ENCODE results near the gene PRDX4. TPM values are rescaled to one million over a fixed set of nuclear protein-coding genes. Genes with fewer than 3 reads are reported as not detected.
"Not testable (repeated sequence)": the region's sequence is repeated elsewhere in the genome, so short reads cannot be mapped to it uniquely, and the experiment has no call there.

Gene PRDX4
- total RNA-seq, result 100 to 1,000 TPM; 100 to 118 (median 112) TPM

- peak; percentile 69 for DNase-seq
- peak within 1 kb of the TSS; percentile 86 for H3K4me3 Mint-ChIP-seq
- no peaks in the 10 kb centered on the region for H3K9me3 Mint-ChIP-seq
- H3K27me3 Mint-ChIP-seq (ENCODE audit: low read depth), result no peaks in the 10 kb centered on the region
- ATAC-seq, result peak; percentile 70 to 76
- peaks cover 22% of the 10 kb centered on the region for H3K4me1 Mint-ChIP-seq (ENCODE audit: low read depth)
- peaks cover 3% of the 10 kb centered on the region for H3K36me3 Mint-ChIP-seq (ENCODE audit: insufficient read depth)
Observed at GRCh38 chrX:23667239-23668177, at the start of gene PRDX4. PRDX4 (plus strand) TSS chrX:23667493; CDS start chrX:23667571, 78 bp downstream.

GRCh38 chrX:23621621-23622265 lies 45.5 kb upstream of the PRDX4 start:
- DNase-seq (no peak), ATAC-seq (no peak)
- Mint-ChIP-seq H3K36me3 (ENCODE audit: insufficient read depth) (no peaks in the 10 kb centered on the region), H3K9me3 (no peaks in the 10 kb centered on the region), H3K4me1 (ENCODE audit: low read depth) (no peaks in the 10 kb centered on the region), H3K27me3 (ENCODE audit: low read depth) (peaks cover 3% of the 10 kb centered on the region), H3K4me3 (no peak overlapping the region)

- peaks cover 3% of the 10 kb centered on the region for H3K27me3 Mint-ChIP-seq (ENCODE audit: low read depth)
- DNase-seq (no peak), ATAC-seq (no peak)
- H3K4me1 Mint-ChIP-seq (ENCODE audit: low read depth), result no peaks in the 10 kb centered on the region
- H3K36me3 Mint-ChIP-seq (ENCODE audit: insufficient read depth), result no peaks in the 10 kb centered on the region
- no peaks in the 10 kb centered on the region for H3K9me3 Mint-ChIP-seq
- H3K4me3 Mint-ChIP-seq, result no peak overlapping the region
Observed at GRCh38 chrX:23623797-23624196, 43.5 kb upstream of the PRDX4 start.

- ATAC-seq (no peak), DNase-seq (no peak)
- Mint-ChIP-seq H3K4me1 (ENCODE audit: low read depth) (no peaks in the 10 kb centered on the region), H3K9me3 (no peaks in the 10 kb centered on the region), H3K27me3 (ENCODE audit: low read depth) (peaks cover 4% of the 10 kb centered on the region), H3K4me3 (no peak overlapping the region), H3K36me3 (ENCODE audit: insufficient read depth) (no peaks in the 10 kb centered on the region)
Observed at GRCh38 chrX:23626651-23627050, 40.6 kb upstream of the PRDX4 start.

- Mint-ChIP-seq H3K9me3 (no peaks in the 10 kb centered on the region), H3K4me3 (no peak overlapping the region), H3K27me3 (ENCODE audit: low read depth) (peaks cover 4% of the 10 kb centered on the region), H3K4me1 (ENCODE audit: low read depth) (no peaks in the 10 kb centered on the region), H3K36me3 (ENCODE audit: insufficient read depth) (no peaks in the 10 kb centered on the region)
- no peak for ATAC-seq
- no peak for DNase-seq
Observed at GRCh38 chrX:23628131-23628530, 39.2 kb upstream of the PRDX4 start.

GRCh38 chrX:23631136-23631535 lies 36.2 kb upstream of the PRDX4 start:
- Mint-ChIP-seq H3K4me3 (no peak overlapping the region), H3K4me1 (ENCODE audit: low read depth) (no peaks in the 10 kb centered on the region), H3K27me3 (ENCODE audit: low read depth) (peaks cover 4% of the 10 kb centered on the region), H3K9me3 (no peaks in the 10 kb centered on the region), H3K36me3 (ENCODE audit: insufficient read depth) (no peaks in the 10 kb centered on the region)
- ATAC-seq (no peak), DNase-seq (no peak)

- H3K4me1 Mint-ChIP-seq (ENCODE audit: low read depth), result no peaks in the 10 kb centered on the region
- ATAC-seq, result no peak
- peaks cover 4% of the 10 kb centered on the region for H3K27me3 Mint-ChIP-seq (ENCODE audit: low read depth)
- no peaks in the 10 kb centered on the region for H3K36me3 Mint-ChIP-seq (ENCODE audit: insufficient read depth)
- H3K9me3 Mint-ChIP-seq, result no peaks in the 10 kb centered on the region
- H3K4me3 Mint-ChIP-seq, result no peak overlapping the region
- no peak for DNase-seq
Observed at GRCh38 chrX:23633834-23634580, 33.3 kb upstream of the PRDX4 start.

GRCh38 chrX:23637187-23637586 lies 30.1 kb upstream of the PRDX4 start:
- Mint-ChIP-seq H3K27me3 (ENCODE audit: low read depth) (peaks cover 3% of the 10 kb centered on the region), H3K4me3 (no peak overlapping the region), H3K36me3 (ENCODE audit: insufficient read depth) (no peaks in the 10 kb centered on the region), H3K4me1 (ENCODE audit: low read depth) (no peaks in the 10 kb centered on the region), H3K9me3 (no peaks in the 10 kb centered on the region)
- ATAC-seq (peak; percentile 27 to 88), DNase-seq (peak; percentile 34)

GRCh38 chrX:23643020-23643419 lies 24.3 kb upstream of the PRDX4 start:
- H3K4me1 Mint-ChIP-seq (ENCODE audit: low read depth), result no peaks in the 10 kb centered on the region

GRCh38 chrX:23644744-23645143 lies 22.5 kb upstream of the PRDX4 start:
- ATAC-seq (no peak), DNase-seq (no peak)
- Mint-ChIP-seq H3K9me3 (no peaks in the 10 kb centered on the region), H3K27me3 (ENCODE audit: low read depth) (no peaks in the 10 kb centered on the region), H3K4me3 (no peak overlapping the region), H3K36me3 (ENCODE audit: insufficient read depth) (no peaks in the 10 kb centered on the region), H3K4me1 (ENCODE audit: low read depth) (no peaks in the 10 kb centered on the region)

More at GRCh38 chrX:23643020-23643419, 24.3 kb upstream of the PRDX4 start:
- Mint-ChIP-seq H3K9me3 (no peaks in the 10 kb centered on the region), H3K36me3 (ENCODE audit: insufficient read depth) (no peaks in the 10 kb centered on the region), H3K4me3 (no peak overlapping the region), H3K27me3 (ENCODE audit: low read depth) (no peaks in the 10 kb centered on the region)
- no peak for ATAC-seq
- no peak for DNase-seq

- Mint-ChIP-seq H3K4me1 (ENCODE audit: low read depth) (peaks cover 2% of the 10 kb centered on the region), H3K36me3 (ENCODE audit: insufficient read depth) (no peaks in the 10 kb centered on the region), H3K27me3 (ENCODE audit: low read depth) (no peaks in the 10 kb centered on the region), H3K9me3 (no peaks in the 10 kb centered on the region), H3K4me3 (no peak overlapping the region)
- DNase-seq (no peak), ATAC-seq (no peak)
Observed at GRCh38 chrX:23656091-23656490, 11.2 kb upstream of the PRDX4 start.

GRCh38 chrX:23656684-23657083 lies 10.6 kb upstream of the PRDX4 start:
- Mint-ChIP-seq H3K36me3 (ENCODE audit: insufficient read depth) (no peaks in the 10 kb centered on the region), H3K4me1 (ENCODE audit: low read depth) (peaks cover 7% of the 10 kb centered on the region), H3K9me3 (no peaks in the 10 kb centered on the region), H3K4me3 (no peak overlapping the region), H3K27me3 (ENCODE audit: low read depth) (no peaks in the 10 kb centered on the region)
- DNase-seq (no peak), ATAC-seq (no peak)

- H3K4me1 Mint-ChIP-seq (ENCODE audit: low read depth), result peaks cover 22% of the 10 kb centered on the region
- DNase-seq, result no peak
- no peak overlapping the region for H3K4me3 Mint-ChIP-seq
- H3K36me3 Mint-ChIP-seq (ENCODE audit: insufficient read depth), result no peaks in the 10 kb centered on the region
- H3K27me3 Mint-ChIP-seq (ENCODE audit: low read depth), result no peaks in the 10 kb centered on the region
- H3K9me3 Mint-ChIP-seq, result no peaks in the 10 kb centered on the region
- no peak for ATAC-seq
Observed at GRCh38 chrX:23659339-23659738, 8.0 kb upstream of the PRDX4 start.

- H3K4me3 Mint-ChIP-seq; H3K36me3 Mint-ChIP-seq (ENCODE audit: insufficient read depth); H3K9me3 Mint-ChIP-seq; H3K27me3 Mint-ChIP-seq (ENCODE audit: low read depth); ATAC-seq; DNase-seq: not testable (repeated sequence)
- peaks cover 22% of the 10 kb centered on the region for H3K4me1 Mint-ChIP-seq (ENCODE audit: low read depth)
Observed at GRCh38 chrX:23660083-23660765, 7.1 kb upstream of the PRDX4 start.
